T-helper 17 cell (primary cell): Measurements from ENCODE around the gene CBS. TPM values are rescaled to one million over a fixed set of nuclear protein-coding genes. Genes with fewer than 3 reads are reported as not detected.
"Not testable (repeated sequence)": the region's sequence is repeated elsewhere in the genome, so short reads cannot be mapped to it uniquely, and the experiment has no call there.

Source experiments
- ATAC-seq: fragments of 150-1000 bp; cut with Tn5 transposase; 2 replicates; pipeline ENCODE4 v1.10.0; 2021; ENCODE audit warnings: mild to moderate bottlenecking, moderate library complexity
- DNase-seq, 3 donors: peaks; one replicate each; pipeline versions ENCODE4 v3.0.0 to v3.0.0-alpha.2; 2020 to 2021
- H3K9me3 ChIP-seq: one replicate; pipeline ENCODE4 v1.7.0; 2013; ENCODE audit warnings: low read length, mild to moderate bottlenecking; ENCODE audit not compliant: control insufficient read depth, poor library complexity, severe bottlenecking
- H3K27ac Mint-ChIP-seq: one replicate; pipeline ENCODE4 v1.8.0; 2022; ENCODE audit warnings: mild to moderate bottlenecking, moderate library complexity, mixed read lengths
- H3K27me3 Mint-ChIP-seq: one replicate; pipeline ENCODE4 v1.8.0; 2022; ENCODE audit warnings: mixed read lengths
- H3K36me3 Mint-ChIP-seq: one replicate; pipeline ENCODE4 v1.8.0; 2022; ENCODE audit warnings: low read depth, mixed read lengths
- H3K4me1 Mint-ChIP-seq: one replicate; pipeline ENCODE4 v1.8.0; 2022; ENCODE audit warnings: mild to moderate bottlenecking, mixed read lengths
- H3K4me3 Mint-ChIP-seq: one replicate; pipeline ENCODE4 v1.8.0; 2022; ENCODE audit warnings: mild to moderate bottlenecking, moderate library complexity, mixed read lengths
- total RNA-seq, 4 donors: library from RNA in 2 of 4; stranded (reverse) in 2 of 4; gene quantifications; one replicate each; pipeline ENCODE4 v1.2.3 and lab custom pipeline; 2022 to 2026

The CBS gene
- total RNA-seq, 2 donors from 2014 or later = 0.37 TPM; not detected in 1

DNA sequence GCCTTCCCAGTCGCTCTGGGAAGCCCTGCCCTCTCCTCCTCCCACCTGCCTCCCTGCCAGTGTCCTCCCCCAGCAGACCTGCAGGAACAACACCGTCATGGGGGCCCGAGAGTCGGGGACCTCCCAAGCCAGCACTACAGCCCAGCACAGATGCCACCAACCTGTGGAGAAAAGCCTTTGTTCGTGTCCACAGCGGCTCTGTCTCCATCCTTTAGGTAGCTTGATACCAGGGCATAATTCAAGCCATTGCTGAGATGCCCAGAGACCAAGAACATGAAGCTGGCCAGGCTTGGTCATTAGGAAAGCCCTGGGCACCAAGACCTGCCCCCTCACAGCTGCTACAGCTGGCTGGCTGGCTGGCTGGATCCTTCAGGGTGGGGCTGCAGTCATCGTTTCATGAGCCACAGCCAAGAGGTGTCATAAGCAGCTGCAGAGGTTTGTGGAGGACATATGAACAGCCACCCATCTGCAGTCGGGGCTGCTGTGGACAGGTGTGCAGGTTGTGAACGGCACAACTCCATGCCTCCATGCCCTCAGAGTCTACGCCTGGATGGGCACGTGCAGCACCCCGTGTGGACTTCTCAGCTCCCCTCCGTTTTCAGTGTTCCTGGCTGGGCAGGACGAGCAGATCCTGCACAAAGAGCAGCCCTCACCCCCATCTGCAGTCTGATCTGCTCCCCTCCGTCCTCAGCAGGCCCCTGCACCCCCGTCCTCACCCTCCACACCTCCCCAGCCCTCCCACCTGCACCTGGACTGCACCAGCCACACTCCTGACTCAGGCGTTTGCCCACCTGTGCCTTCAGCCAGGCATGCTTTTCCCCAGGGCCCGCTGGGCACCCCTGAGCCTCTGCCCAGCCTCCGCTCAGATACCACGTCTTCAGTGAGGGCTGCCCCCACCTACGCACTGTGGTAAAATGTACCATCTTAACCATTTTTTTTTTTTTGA, 29.5 kb downstream of the CBS start:
- not testable (repeated sequence) for H3K27me3 Mint-ChIP-seq, H3K4me1 Mint-ChIP-seq, H3K4me3 Mint-ChIP-seq, DNase-seq, H3K9me3 ChIP-seq, H3K36me3 Mint-ChIP-seq
- ATAC-seq = peak; percentile 29
- peak overlapping the region; percentile 86 for H3K27ac Mint-ChIP-seq

DNA sequence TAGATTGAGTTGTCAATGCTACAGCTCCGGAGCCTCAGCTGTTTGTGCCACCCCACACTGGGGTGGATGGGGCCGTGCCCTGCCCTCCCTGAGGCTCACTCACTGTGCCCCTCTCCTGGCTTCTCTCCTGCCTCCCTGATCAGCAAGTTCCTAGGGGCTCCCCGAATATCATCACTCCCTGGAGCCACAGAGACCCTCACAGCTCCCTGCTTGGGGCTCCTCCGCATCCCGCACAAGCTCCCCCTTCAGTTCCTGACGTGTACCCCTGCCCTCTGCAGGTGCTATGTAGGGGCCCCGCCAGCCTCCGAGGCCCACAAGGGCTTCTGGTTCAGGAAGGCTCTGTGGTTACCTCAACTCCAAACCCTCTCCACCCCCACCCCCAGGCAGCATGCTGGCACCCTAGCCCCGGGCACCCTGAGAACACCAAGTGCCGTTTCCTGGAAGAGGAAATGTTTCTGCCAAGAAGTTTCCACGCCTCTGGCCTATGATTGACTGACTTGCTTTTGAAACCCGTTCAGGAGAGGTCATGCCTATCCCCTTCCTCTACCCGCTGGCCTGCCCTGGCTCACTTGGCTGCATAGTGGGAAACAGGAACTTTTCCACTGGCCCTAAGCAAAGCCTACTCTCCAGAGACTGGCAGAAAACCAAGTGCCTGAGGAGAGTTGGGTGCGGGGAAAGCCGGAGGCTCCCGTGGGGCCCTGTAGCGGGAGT, 30.3 kb downstream of the CBS start:
- not testable (repeated sequence) for DNase-seq, H3K36me3 Mint-ChIP-seq, H3K9me3 ChIP-seq, H3K4me1 Mint-ChIP-seq, H3K27me3 Mint-ChIP-seq
- peak overlapping the region; percentile 74 for H3K4me3 Mint-ChIP-seq
- peak overlapping the region; percentile 86 for H3K27ac Mint-ChIP-seq
- peak; percentile 63 for ATAC-seq

- not testable (repeated sequence) for H3K27me3 Mint-ChIP-seq, H3K36me3 Mint-ChIP-seq, H3K4me3 Mint-ChIP-seq, H3K27ac Mint-ChIP-seq, ATAC-seq, H3K9me3 ChIP-seq, H3K4me1 Mint-ChIP-seq, DNase-seq
These were observed 31.1 kb downstream of the CBS start for GRCh38 chr21:43044547-43044946.

- ATAC-seq, H3K4me1 Mint-ChIP-seq: not testable (repeated sequence)
These were observed 32.3 kb downstream of the CBS start for GRCh38 chr21:43043291-43043690.

DNA sequence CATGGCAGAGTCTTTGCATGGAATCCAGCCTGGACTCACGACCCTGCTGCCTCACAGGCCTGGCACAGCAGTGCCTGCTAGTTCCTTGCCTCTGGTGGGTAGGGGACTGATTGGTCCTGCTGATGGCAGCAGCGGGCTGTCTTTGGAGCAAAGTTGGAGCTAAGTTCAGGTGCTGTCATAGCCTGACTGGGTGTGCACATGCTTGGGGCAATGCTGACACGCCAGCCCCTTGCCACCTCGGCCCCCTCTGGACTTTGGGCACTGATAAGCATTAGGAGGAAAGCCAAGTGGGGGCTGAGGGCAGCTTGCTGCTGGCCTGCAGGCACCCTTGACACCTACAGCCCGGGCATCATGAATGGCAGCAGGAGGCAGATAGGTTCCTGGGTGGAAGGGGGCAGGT, 33.5 kb downstream of the CBS start:
- H3K36me3 Mint-ChIP-seq, H3K27me3 Mint-ChIP-seq, H3K27ac Mint-ChIP-seq, H3K4me3 Mint-ChIP-seq, H3K4me1 Mint-ChIP-seq, H3K9me3 ChIP-seq, ATAC-seq, DNase-seq: not testable (repeated sequence)

More at GRCh38 chr21:43043291-43043690, 32.3 kb downstream of the CBS start:
- not testable (repeated sequence) for DNase-seq, H3K9me3 ChIP-seq, H3K27ac Mint-ChIP-seq, H3K36me3 Mint-ChIP-seq, H3K27me3 Mint-ChIP-seq, H3K4me3 Mint-ChIP-seq

- not testable (repeated sequence) for ATAC-seq, H3K4me1 Mint-ChIP-seq, H3K9me3 ChIP-seq, DNase-seq, H3K27me3 Mint-ChIP-seq, H3K36me3 Mint-ChIP-seq, H3K4me3 Mint-ChIP-seq, H3K27ac Mint-ChIP-seq
These were observed 37.0 kb downstream of the CBS start for GRCh38 chr21:43038659-43039044.

GRCh38 chr21:43037918-43038658, 37.5 kb downstream of the CBS start:
- ATAC-seq = not testable (repeated sequence)

GRCh38 chr21:43036889-43037288, 38.7 kb downstream of the CBS start:
- not testable (repeated sequence) for ATAC-seq, H3K36me3 Mint-ChIP-seq, H3K4me1 Mint-ChIP-seq, H3K9me3 ChIP-seq, DNase-seq, H3K4me3 Mint-ChIP-seq, H3K27me3 Mint-ChIP-seq, H3K27ac Mint-ChIP-seq

More at GRCh38 chr21:43037918-43038658, 37.5 kb downstream of the CBS start:
- not testable (repeated sequence) for DNase-seq, H3K4me3 Mint-ChIP-seq, H3K4me1 Mint-ChIP-seq, H3K36me3 Mint-ChIP-seq, H3K27me3 Mint-ChIP-seq, H3K9me3 ChIP-seq
- H3K27ac Mint-ChIP-seq = peak overlapping the region; percentile 29

- H3K9me3 ChIP-seq = no peaks in the 10 kb centered on the region
- Mint-ChIP-seq H3K27ac (no peak overlapping the region), H3K4me1 (no peaks in the 10 kb centered on the region), H3K36me3 (no peaks in the 10 kb centered on the region), H3K27me3 (no peaks in the 10 kb centered on the region), H3K4me3 (no peak overlapping the region)
- ATAC-seq (no peak), DNase-seq (no peak)
These were observed 40.8 kb downstream of the CBS start for GRCh38 chr21:43034826-43035225.

- H3K9me3 ChIP-seq = no peaks in the 10 kb centered on the region
- peaks cover 1% of the 10 kb centered on the region for H3K36me3 Mint-ChIP-seq
- H3K27ac Mint-ChIP-seq = no peak overlapping the region
- H3K4me1 Mint-ChIP-seq = peaks cover under 1% of the 10 kb centered on the region
- H3K27me3 Mint-ChIP-seq = no peaks in the 10 kb centered on the region
- ATAC-seq (no peak), DNase-seq (no peak)
- H3K4me3 Mint-ChIP-seq = no peak overlapping the region
These were observed 41.5 kb downstream of the CBS start for GRCh38 chr21:43034101-43034500.

DNA sequence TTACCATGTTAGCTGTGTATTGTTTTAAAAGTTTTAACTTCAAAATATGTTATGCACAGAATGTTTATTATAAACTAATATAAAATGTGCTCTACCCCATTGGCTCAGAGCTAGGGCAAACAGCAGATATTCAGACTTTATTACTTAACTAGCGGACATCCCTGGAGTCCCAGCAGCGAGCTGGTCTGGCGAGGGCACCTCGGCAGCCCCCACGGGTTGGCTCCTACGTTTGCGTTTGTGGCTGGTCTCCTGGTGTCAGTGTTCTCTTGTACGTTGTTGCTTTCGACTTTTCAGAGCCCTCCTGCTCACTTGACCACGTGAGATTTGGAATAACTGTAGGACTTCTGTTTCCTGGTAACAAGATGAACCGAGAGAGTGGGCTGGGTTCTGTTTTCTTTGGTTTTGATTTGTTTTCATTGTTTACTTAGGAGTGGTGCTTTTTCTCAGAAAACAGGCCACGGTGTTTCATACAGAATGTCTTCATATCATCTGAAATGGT, 44.5 kb downstream of the CBS start:
- no peaks in the 10 kb centered on the region for H3K27me3 Mint-ChIP-seq
- no peak overlapping the region for H3K27ac Mint-ChIP-seq
- ATAC-seq = no peak
- peaks cover 2% of the 10 kb centered on the region for H3K4me1 Mint-ChIP-seq
- no peak overlapping the region for H3K4me3 Mint-ChIP-seq
- H3K9me3 ChIP-seq = no peaks in the 10 kb centered on the region
- no peak for DNase-seq
- H3K36me3 Mint-ChIP-seq = peaks cover 3% of the 10 kb centered on the region

DNA sequence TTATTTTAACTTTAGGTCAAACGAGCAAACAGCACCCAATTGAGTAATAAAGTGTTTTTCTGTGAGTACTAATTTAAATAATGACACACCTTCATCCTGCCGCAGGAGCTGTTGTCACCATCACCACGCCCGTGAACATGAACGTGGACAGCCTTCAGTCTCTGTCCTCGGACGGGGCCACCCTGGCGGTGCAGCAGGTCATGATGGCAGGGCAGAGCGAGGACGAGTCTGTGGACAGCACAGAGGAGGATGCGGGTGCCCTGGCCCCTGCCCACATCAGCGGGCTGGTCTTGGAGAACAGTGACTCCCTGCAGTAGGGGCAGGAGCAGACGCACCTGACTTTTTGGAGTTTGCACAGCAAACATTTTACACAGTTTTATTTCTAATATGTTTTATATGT, 45.9 kb downstream of the CBS start:
- Mint-ChIP-seq H3K27ac (no peak overlapping the region), H3K27me3 (no peaks in the 10 kb centered on the region), H3K4me1 (peaks cover 2% of the 10 kb centered on the region), H3K4me3 (no peak overlapping the region), H3K36me3 (peaks cover 3% of the 10 kb centered on the region)
- H3K9me3 ChIP-seq = no peaks in the 10 kb centered on the region
- ATAC-seq (no peak), DNase-seq (no peak)
